HCT116 (cell line): Measurements from ENCODE around the gene GYPC. TPM values are rescaled to one million over a fixed set of nuclear protein-coding genes. Genes with fewer than 3 reads are reported as not detected.
A peak's percentile ranks its signal among the peaks of the same experiment; 100 is the strongest.

Source experiments
- ATAC-seq: fragments of 200-7000 bp; cut with Tn5 transposase; 2 replicates; pipeline ENCODE4 v1.9.1; 2020; ENCODE audit warnings: mild to moderate bottlenecking, moderate library complexity
- BruUV-seq: library from RNA; stranded (reverse); fragments of 400-500 nt; replicated peaks from 2 replicates; lab custom pipeline; 2021; lab: Mats Ljungman, UMichigan
- CTCF ChIA-PET: fragments of 300-600 bp; sonication (Branson Sonifier 250); formaldehyde crosslinking; loops from one replicate; lab custom pipeline; 2021; ENCODE audit warnings: antibody characterized with exemption; lab: Charles Lee
- POLR2A ChIA-PET: fragments of 300-600, 350-600 bp; sonication (Branson Sonifier 250); formaldehyde crosslinking; loops from one replicate; lab custom pipeline; 2021; ENCODE audit warnings: antibody characterized with exemption; lab: Charles Lee
- RAD21 ChIA-PET, 2 experiments: fragments of 300-600 bp; sonication (Branson Sonifier 250); formaldehyde crosslinking; loops; one replicate each; lab custom pipeline; 2023; ENCODE audit warnings: low total read pairs in 2 of 2; ENCODE audit not compliant: uncharacterized antibody in 2 of 2, unreplicated experiment in 2 of 2, low non-redundant PET in 1 of 2; lab: Charles Lee
- DNase-seq: peaks from one replicate; pipeline ENCODE4 v3.0.0-alpha.2; 2010; ENCODE audit warnings: low read depth, low spot score
- H2AFZ ChIP-seq: fragments of 200-600 bp; shearing (Covaris generic), sonication (generic); 2 replicates; pipeline ENCODE4 v1.6.1; 2017; ENCODE audit warnings: low read depth, mixed run types, mixed read lengths, antibody characterized with exemption, low read length; ENCODE audit not compliant: poor library complexity, severe bottlenecking
- H3K27ac ChIP-seq: 2 replicates; pipeline ENCODE4 v1.5.1; 2012; ENCODE audit warnings: low read depth, low read length
- H3K27me3 ChIP-seq: fragments of 200-600 bp; sonication (generic); 2 replicates; pipeline ENCODE4 v1.6.1; 2016; ENCODE audit warnings: mixed run types, low read length, mixed read lengths; ENCODE audit not compliant: insufficient read depth
- H3K36me3 ChIP-seq, 2 experiments: fragments of 200-500 bp in 1 of 2; fragments of 200-600 bp in 1 of 2; sonication (Bioruptor generic) in 1 of 2; sonication (generic) in 1 of 2; 2 replicates each; pipeline versions ENCODE4 v1.5.1 to v1.6.1; 2014 to 2016; ENCODE audit warnings: low read length in 2 of 2, inconsistent platforms in 1 of 2, mixed read lengths in 1 of 2, mixed run types in 1 of 2; ENCODE audit not compliant: insufficient read depth in 2 of 2, control insufficient read depth in 1 of 2
- H3K4me1 ChIP-seq, 2 experiments: fragments of 200-600 bp in 1 of 2; sonication (generic) in 1 of 2; 2 replicates each; pipeline versions ENCODE4 v1.5.1 to v1.6.1; 2012 to 2017; ENCODE audit warnings: low read length in 2 of 2, inconsistent platforms in 1 of 2, mild to moderate bottlenecking in 1 of 2, mixed read lengths in 1 of 2, mixed run types in 1 of 2, moderate library complexity in 1 of 2; ENCODE audit not compliant: insufficient read depth in 2 of 2, control insufficient read depth in 1 of 2
- H3K4me2 ChIP-seq: fragments of 200-600 bp; sonication (generic); 2 replicates; pipeline ENCODE4 v1.6.1; 2017; ENCODE audit warnings: mixed run types, low read length, mixed read lengths
- H3K4me3 ChIP-seq, 2 experiments: fragments of 200-600 bp in 1 of 2; sonication (generic) in 1 of 2; replicated peaks in 1 of 2; 2 replicates each; pipeline ENCODE4 v1.5.1; 2011 to 2016; ENCODE audit warnings: low read length in 2 of 2, control low read depth in 1 of 2, low read depth in 1 of 2, mild to moderate bottlenecking in 1 of 2, mixed read lengths in 1 of 2, mixed run types in 1 of 2
- H3K79me2 ChIP-seq: fragments of 200-600 bp; sonication (generic); 2 replicates; pipeline ENCODE4 v1.6.1; 2017; ENCODE audit warnings: mild to moderate bottlenecking, mixed run types, low read length, moderate library complexity, mixed read lengths; ENCODE audit not compliant: insufficient read depth
- H3K9ac ChIP-seq: fragments of 200-600 bp; sonication (generic); 2 replicates; pipeline ENCODE4 v1.6.1; 2016; ENCODE audit warnings: low read length, mixed read lengths
- H3K9me2 ChIP-seq: fragments of 200-600 bp; sonication (generic), shearing (Covaris generic); 2 replicates; pipeline ENCODE4 v1.6.1; 2017; ENCODE audit warnings: mixed run types, mild to moderate bottlenecking, moderate library complexity; ENCODE audit not compliant: insufficient read depth
- H3K9me3 ChIP-seq, 2 experiments: fragments of 200-500 bp in 1 of 2; fragments of 200-600 bp in 1 of 2; sonication (Bioruptor generic) in 1 of 2; sonication (generic) in 1 of 2; 2 replicates each; pipeline ENCODE4 v1.6.1; 2014 to 2017; ENCODE audit warnings: low read length in 2 of 2, mixed read lengths in 2 of 2, inconsistent platforms in 1 of 2, low read depth in 1 of 2, mild to moderate bottlenecking in 1 of 2, mixed run types in 1 of 2, moderate library complexity in 1 of 2; ENCODE audit not compliant: control insufficient read depth in 1 of 2, insufficient read depth in 1 of 2
- H4K20me1 ChIP-seq: fragments of 200-600 bp; sonication (generic), shearing (Covaris generic); 2 replicates; pipeline ENCODE4 v1.6.1; 2017; ENCODE audit warnings: mixed run types, mild to moderate bottlenecking, moderate library complexity; ENCODE audit not compliant: insufficient read depth
- ATF3 ChIP-seq: IDR thresholded peaks from 2 replicates; pipeline ENCODE4 v1.6.1; 2012
- CBX3 ChIP-seq: IDR thresholded peaks from 2 replicates; pipeline ENCODE4 v1.6.1; 2012; ENCODE audit warnings: low read depth
- CTCF ChIP-seq, 3 experiments: fragments of 200-600 bp in 1 of 3; sonication (generic) in 1 of 3; IDR thresholded peaks in 2 of 3; conservative IDR thresholded peaks in 1 of 3; 2 replicates each; pipeline ENCODE4 v1.5.1; 2012 to 2017; ENCODE audit warnings: low read depth in 2 of 3, low read length in 2 of 3, antibody characterized with exemption in 1 of 3, borderline replicate concordance in 1 of 3, control low read depth in 1 of 3, mild to moderate bottlenecking in 1 of 3, mixed read lengths in 1 of 3, mixed run types in 1 of 3, moderate library complexity in 1 of 3; ENCODE audit not compliant: insufficient read depth in 1 of 3
- EGR1 ChIP-seq: IDR thresholded peaks from 2 replicates; pipeline ENCODE4 v1.6.1; 2012; ENCODE audit warnings: low read depth
- ELF1 ChIP-seq: IDR thresholded peaks from 2 replicates; pipeline ENCODE4 v1.6.1; 2012; ENCODE audit warnings: low read depth, borderline replicate concordance
- EZH2 ChIP-seq: fragments of 200-600 bp; sonication (generic); IDR thresholded peaks from 2 replicates; pipeline ENCODE4 v1.6.1; 2017; ENCODE audit warnings: antibody characterized with exemption, mixed run types
- FOSL1 ChIP-seq: IDR thresholded peaks from 2 replicates; pipeline ENCODE4 v1.6.1; 2012; ENCODE audit warnings: low read depth
- JUND ChIP-seq: IDR thresholded peaks from 2 replicates; pipeline ENCODE4 v1.6.1; 2012
- POLR2A ChIP-seq: IDR thresholded peaks from 2 replicates; pipeline ENCODE4 v1.7.0; 2011; ENCODE audit warnings: borderline replicate concordance; ENCODE audit not compliant: insufficient read depth, insufficient read length; ENCODE audit errors: extremely low read depth
- POLR2AphosphoS5 ChIP-seq: IDR thresholded peaks from 2 replicates; pipeline ENCODE4 v1.6.1; 2011; ENCODE audit warnings: mild to moderate bottlenecking, low read depth, low read length, moderate library complexity
- RAD21 ChIP-seq: IDR thresholded peaks from 2 replicates; pipeline ENCODE4 v1.6.1; 2012; ENCODE audit warnings: low read depth, mild to moderate bottlenecking
- SIN3A ChIP-seq: IDR thresholded peaks from 2 replicates; pipeline ENCODE4 v1.6.1; 2012; ENCODE audit warnings: low read depth
- SP1 ChIP-seq: IDR thresholded peaks from 2 replicates; pipeline ENCODE4 v1.6.1; 2012; ENCODE audit warnings: low read depth
- SRF ChIP-seq: IDR thresholded peaks from 2 replicates; pipeline ENCODE4 v1.6.1; 2012; ENCODE audit warnings: low read depth
- TCF7L2 ChIP-seq: IDR thresholded peaks from 2 replicates; pipeline ENCODE4 v1.7.0; 2011; ENCODE audit warnings: borderline replicate concordance, inconsistent platforms; ENCODE audit not compliant: insufficient read depth, insufficient read length; ENCODE audit errors: extremely low read depth
- YY1 ChIP-seq: IDR thresholded peaks from 2 replicates; pipeline ENCODE4 v1.6.1; 2011; ENCODE audit warnings: low read length, low read depth, moderate library complexity, mild to moderate bottlenecking; ENCODE audit not compliant: insufficient replicate concordance; ENCODE audit errors: extremely low read depth
- ZFX ChIP-seq: fragments of 450-650 bp; IDR thresholded peaks from 2 replicates; pipeline ENCODE4 v1.6.1; 2017
- ZNF274 ChIP-seq: fragments of 200-500 bp; sonication (Bioruptor generic); IDR thresholded peaks from 2 replicates; pipeline ENCODE4 v1.6.1; 2014; ENCODE audit warnings: mild to moderate bottlenecking, low read depth, low read length, inconsistent platforms
- intact Hi-C: fragments of 100-400 bp; cut with micrococcal nuclease; formaldehyde crosslinking; loops from 2 replicates; pipeline ENCODE4 v1.10.0; 2022
- total RNA-seq: library from RNA; stranded (reverse); gene quantifications from one replicate; pipeline ENCODE4 v1.2.1, GENCODE V29; 2021; ENCODE audit not compliant: unreplicated experiment
- TF ChIP-seq, protein P1 (sequence below): IDR thresholded peaks from 2 replicates; pipeline ENCODE4 v1.6.1; 2012; ENCODE audit warnings: low read depth
- TF ChIP-seq, protein P2 (sequence below): IDR thresholded peaks from 2 replicates; pipeline ENCODE4 v1.6.1; 2011; ENCODE audit warnings: mild to moderate bottlenecking, low read length, moderate library complexity; ENCODE audit not compliant: insufficient replicate concordance; ENCODE audit errors: extremely low read depth

GYPC gene
- total RNA-seq, 1 experiment from 2014 or later = 0.66 TPM

DNA sequence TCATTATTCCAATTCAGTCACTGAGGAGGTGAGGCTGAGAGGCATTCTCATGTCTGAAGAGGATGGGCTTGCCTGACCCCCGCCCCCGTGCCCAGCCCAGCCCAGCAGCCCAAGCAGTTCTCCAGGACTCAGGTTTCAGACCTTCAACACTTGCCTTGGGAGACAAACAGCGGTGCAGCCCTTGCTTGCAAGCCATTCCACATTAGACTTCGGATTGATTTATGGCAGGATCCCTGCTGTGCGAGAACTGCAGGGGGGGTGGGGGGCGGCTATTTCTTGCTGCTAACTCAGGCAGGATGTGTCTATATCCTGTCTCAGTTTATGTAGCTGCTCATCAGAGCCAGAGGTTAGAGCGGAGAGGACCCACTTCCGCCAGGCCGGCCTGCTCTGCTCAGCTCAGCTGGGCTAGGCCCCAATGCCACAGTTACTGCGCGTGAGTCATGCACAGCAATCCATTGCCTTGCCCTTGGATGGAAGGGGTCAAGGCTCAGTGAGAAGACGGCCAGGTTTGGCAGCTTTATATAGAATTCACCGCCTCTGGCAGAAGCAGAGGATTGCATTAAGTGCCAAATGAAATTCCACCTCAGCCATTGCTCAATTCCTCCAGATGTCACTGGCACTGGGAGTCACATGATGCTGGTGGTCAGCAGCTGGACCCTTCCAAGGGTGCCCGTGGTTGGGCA, 1.8 kb downstream of the GYPC start:
- H3K79me2 ChIP-seq = no peaks in the 10 kb centered on the region
- H3K4me1 ChIP-seq = peaks cover 18 to 22% of the 10 kb centered on the region in 2 experiments
- no peaks in the 10 kb centered on the region for H3K27me3 ChIP-seq
- H3K36me3 ChIP-seq = no peaks in the 10 kb centered on the region
- peak overlapping the region; percentile 70 for H3K4me2 ChIP-seq
- H3K9ac ChIP-seq = no peak overlapping the region
- H3K4me3 ChIP-seq = peak overlapping the region in 1 of 2 experiments; percentile 28; a peak in 2 of 4 replicates
- ChIA-PET CTCF (no interaction called here), RAD21 (no interaction called here), POLR2A (interaction anchor here (1.1 kb wide), 1 partner anchor 15 kb away, joined by 3 read pairs; no protein-coding TSS in a partner anchor)
- H4K20me1 ChIP-seq = no peaks in the 10 kb centered on the region
- peak overlapping the region; percentile 66 for H3K27ac ChIP-seq
- intact Hi-C loops = no loop called here
- peak; percentile 98 for ATAC-seq
- peak; percentile 63 for DNase-seq
- H3K9me3 ChIP-seq = no peaks in the 10 kb centered on the region
- H3K9me2 ChIP-seq = no peaks in the 10 kb centered on the region
- BruUV-seq = no TSS peak
- peak overlapping the region; percentile 85 for H2AFZ ChIP-seq
- TF ChIP-seq ZFX (peak; percentile 36; the same call in 1 of the 2 replicates), CBX3 (0 out of 2 replicates have a peak, but pooled peaks have one; percentile 44), EZH2 (no peak), POLR2AphosphoS5 (no peak), ATF3 (no peak), SRF (no peak), CTCF (IDR thresholded peaks at IDR 0.05 in 2 of 3, conservative IDR thresholded peaks at IDR 0.05 in 1 of 3; ENCODE audit: borderline replicate concordance in 1 of 3, insufficient read depth in 1 of 3, low read depth in 2 of 3, low read length in 2 of 3) (no peak), YY1 (no peak), SIN3A (no peak), TCF7L2 (peak; percentile 81), JUND (peak; percentile 67), EGR1 (no peak), SP1 (peak; percentile 63; the same call in 1 of the 2 replicates), FOSL1 (peak; percentile 58), POLR2A (no peak), RAD21 (0 out of 2 replicates have a peak, but pooled peaks have one; percentile 1), ELF1 (no peak), ZNF274 (no peak)
- TF ChIP-seq, protein P1, sequence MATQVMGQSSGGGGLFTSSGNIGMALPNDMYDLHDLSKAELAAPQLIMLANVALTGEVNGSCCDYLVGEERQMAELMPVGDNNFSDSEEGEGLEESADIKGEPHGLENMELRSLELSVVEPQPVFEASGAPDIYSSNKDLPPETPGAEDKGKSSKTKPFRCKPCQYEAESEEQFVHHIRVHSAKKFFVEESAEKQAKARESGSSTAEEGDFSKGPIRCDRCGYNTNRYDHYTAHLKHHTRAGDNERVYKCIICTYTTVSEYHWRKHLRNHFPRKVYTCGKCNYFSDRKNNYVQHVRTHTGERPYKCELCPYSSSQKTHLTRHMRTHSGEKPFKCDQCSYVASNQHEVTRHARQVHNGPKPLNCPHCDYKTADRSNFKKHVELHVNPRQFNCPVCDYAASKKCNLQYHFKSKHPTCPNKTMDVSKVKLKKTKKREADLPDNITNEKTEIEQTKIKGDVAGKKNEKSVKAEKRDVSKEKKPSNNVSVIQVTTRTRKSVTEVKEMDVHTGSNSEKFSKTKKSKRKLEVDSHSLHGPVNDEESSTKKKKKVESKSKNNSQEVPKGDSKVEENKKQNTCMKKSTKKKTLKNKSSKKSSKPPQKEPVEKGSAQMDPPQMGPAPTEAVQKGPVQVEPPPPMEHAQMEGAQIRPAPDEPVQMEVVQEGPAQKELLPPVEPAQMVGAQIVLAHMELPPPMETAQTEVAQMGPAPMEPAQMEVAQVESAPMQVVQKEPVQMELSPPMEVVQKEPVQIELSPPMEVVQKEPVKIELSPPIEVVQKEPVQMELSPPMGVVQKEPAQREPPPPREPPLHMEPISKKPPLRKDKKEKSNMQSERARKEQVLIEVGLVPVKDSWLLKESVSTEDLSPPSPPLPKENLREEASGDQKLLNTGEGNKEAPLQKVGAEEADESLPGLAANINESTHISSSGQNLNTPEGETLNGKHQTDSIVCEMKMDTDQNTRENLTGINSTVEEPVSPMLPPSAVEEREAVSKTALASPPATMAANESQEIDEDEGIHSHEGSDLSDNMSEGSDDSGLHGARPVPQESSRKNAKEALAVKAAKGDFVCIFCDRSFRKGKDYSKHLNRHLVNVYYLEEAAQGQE = no peak
- TF ChIP-seq, protein P2, sequence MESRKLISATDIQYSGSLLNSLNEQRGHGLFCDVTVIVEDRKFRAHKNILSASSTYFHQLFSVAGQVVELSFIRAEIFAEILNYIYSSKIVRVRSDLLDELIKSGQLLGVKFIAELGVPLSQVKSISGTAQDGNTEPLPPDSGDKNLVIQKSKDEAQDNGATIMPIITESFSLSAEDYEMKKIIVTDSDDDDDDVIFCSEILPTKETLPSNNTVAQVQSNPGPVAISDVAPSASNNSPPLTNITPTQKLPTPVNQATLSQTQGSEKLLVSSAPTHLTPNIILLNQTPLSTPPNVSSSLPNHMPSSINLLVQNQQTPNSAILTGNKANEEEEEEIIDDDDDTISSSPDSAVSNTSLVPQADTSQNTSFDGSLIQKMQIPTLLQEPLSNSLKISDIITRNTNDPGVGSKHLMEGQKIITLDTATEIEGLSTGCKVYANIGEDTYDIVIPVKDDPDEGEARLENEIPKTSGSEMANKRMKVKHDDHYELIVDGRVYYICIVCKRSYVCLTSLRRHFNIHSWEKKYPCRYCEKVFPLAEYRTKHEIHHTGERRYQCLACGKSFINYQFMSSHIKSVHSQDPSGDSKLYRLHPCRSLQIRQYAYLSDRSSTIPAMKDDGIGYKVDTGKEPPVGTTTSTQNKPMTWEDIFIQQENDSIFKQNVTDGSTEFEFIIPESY = no peak
